Measurements from ENCODE around the gene DYNLT4. TPM values are rescaled to one million over a fixed set of nuclear protein-coding genes. Genes with fewer than 3 reads are reported as not detected.
A peak's percentile ranks its signal among the peaks of the same experiment; 100 is the strongest.

DYNLT4 gene
- total RNA-seq, 2 donors from 2014 or later = 0.64 TPM; not detected in 1

DNA sequence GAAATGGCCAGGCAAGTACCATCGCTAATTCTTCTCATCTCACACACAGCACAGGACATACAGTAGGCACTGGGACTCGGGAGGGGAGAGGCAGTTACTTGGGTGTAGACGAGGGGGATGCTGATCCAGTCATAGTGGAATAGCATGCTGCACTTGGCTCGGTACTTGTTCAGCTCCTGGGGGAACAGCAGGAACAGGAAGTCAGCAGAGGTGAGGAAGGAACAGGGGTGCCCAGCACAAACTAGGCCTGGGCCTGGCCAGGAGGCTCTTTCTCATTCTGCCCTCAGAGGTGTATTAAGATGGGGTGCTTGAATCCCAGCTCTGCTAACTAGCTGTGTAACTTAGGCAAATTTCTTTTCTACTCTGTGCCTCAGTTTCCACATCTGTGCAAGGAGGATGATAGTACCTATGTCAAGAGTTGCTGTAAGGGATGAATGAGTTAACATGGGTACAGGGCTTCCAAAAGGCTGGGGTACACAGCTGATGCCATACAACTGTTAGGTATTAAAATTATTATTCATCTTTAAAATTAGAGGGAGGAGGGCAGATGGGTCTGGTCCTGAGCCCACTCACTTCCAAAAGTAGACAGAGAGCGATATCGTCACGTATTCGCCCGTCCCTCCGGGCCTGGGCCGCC lies 21.5 kb downstream of the DYNLT4 start:
- no peak overlapping the region for H3K27ac Mint-ChIP-seq

DNA sequence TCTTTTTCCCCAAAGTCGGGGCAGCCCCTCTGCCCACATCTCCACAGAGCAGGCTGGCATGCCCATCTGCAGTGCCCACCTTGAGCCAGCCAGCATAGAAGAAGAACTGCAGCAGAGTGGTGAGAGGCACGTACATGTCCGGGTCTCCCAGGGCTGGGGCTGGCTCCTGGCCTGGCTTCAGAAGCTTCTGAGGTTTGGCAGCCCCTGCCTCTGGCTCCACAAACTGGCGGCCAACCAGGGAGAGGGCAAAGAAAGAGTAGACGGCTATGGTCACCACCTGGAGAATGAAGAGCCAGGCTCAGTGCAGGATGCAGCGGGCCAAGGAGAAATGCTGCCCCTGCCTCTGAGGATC lies 22.1 kb downstream of the DYNLT4 start:
- peaks cover 15% of the 10 kb centered on the region for H3K36me3 Mint-ChIP-seq (ENCODE audit: low read depth)

More for the DNA sequence above, 21.5 kb downstream of the DYNLT4 start:
- no peaks in the 10 kb centered on the region for H3K36me3 ChIP-seq (ENCODE audit: control insufficient read depth, insufficient read depth, low read length)
- Mint-ChIP-seq H3K27me3 (ENCODE audit: insufficient read depth) (peaks cover 10% of the 10 kb centered on the region), H3K36me3 (ENCODE audit: low read depth) (peaks cover 9% of the 10 kb centered on the region), H3K4me1 (peaks cover 9% of the 10 kb centered on the region), H3K4me3 (peak overlapping the region; percentile 50), H3K9me3 (no peaks in the 10 kb centered on the region)
- no peak for TF ChIP-seq CTCF (conservative IDR thresholded peaks at IDR 0.05)
- H3K27me3 ChIP-seq (ENCODE audit: control insufficient read depth, insufficient read depth, low read length, poor library complexity, severe bottlenecking) = peaks cover 20% of the 10 kb centered on the region
- H3K4me1 ChIP-seq (ENCODE audit: control insufficient read depth, insufficient read depth, low read length) = peaks cover 5% of the 10 kb centered on the region
- no peak overlapping the region for H3K27ac ChIP-seq (ENCODE audit: low read depth, low read length)
- no peak overlapping the region for H3K9ac ChIP-seq (ENCODE audit: extremely low read depth, low read length, poor library complexity, severe bottlenecking)
- peak; percentile 47 for DNase-seq
- H3K9me3 ChIP-seq (ENCODE audit: control insufficient read depth, low read length) = no peaks in the 10 kb centered on the region
- WGBS, 2 experiments (ENCODE audit: insufficient coverage in 1 of 2, insufficient read length in 1 of 2) = 0 to 36% methylated on average over 1 to 10 of the region's 11 CpGs
- H3K4me3 ChIP-seq (ENCODE audit: low read length) = peak overlapping the region; percentile 66

More for the DNA sequence above, 22.1 kb downstream of the DYNLT4 start:
- Histone ChIP-seq H3K27me3 (ENCODE audit: control insufficient read depth, insufficient read depth, low read length, poor library complexity, severe bottlenecking) (peaks cover 20% of the 10 kb centered on the region), H3K27ac (ENCODE audit: low read depth, low read length) (no peak overlapping the region), H3K9me3 (ENCODE audit: control insufficient read depth, low read length) (no peaks in the 10 kb centered on the region), H3K4me3 (ENCODE audit: low read length) (no peak overlapping the region), H3K9ac (ENCODE audit: extremely low read depth, low read length, poor library complexity, severe bottlenecking) (no peak overlapping the region), H3K4me1 (ENCODE audit: control insufficient read depth, insufficient read depth, low read length) (peaks cover 5% of the 10 kb centered on the region), H3K36me3 (ENCODE audit: control insufficient read depth, insufficient read depth, low read length) (no peaks in the 10 kb centered on the region)
- peak overlapping the region; percentile 50 for H3K4me3 Mint-ChIP-seq
- DNase-seq = peak; percentile 49
- WGBS, 2 experiments (ENCODE audit: insufficient coverage in 1 of 2, insufficient read length in 1 of 2) = 90 to 92% methylated on average over 2 to 6 of the region's 6 CpGs
- no peak for TF ChIP-seq CTCF (conservative IDR thresholded peaks at IDR 0.05)
- H3K27ac Mint-ChIP-seq = no peak overlapping the region
- H3K4me1 Mint-ChIP-seq = peaks cover 9% of the 10 kb centered on the region
- no peaks in the 10 kb centered on the region for H3K9me3 Mint-ChIP-seq
- peaks cover 10% of the 10 kb centered on the region for H3K27me3 Mint-ChIP-seq (ENCODE audit: insufficient read depth)

Data from endodermal cell (in vitro differentiated cells).